Gastrocnemius medialis (tissue), 4 donors: ENCODE results near the gene PKMYT1. TPM values are rescaled to one million over a fixed set of nuclear protein-coding genes. Genes with fewer than 3 reads are reported as not detected.
"Not testable (repeated sequence)": the region's sequence is repeated elsewhere in the genome, so short reads cannot be mapped to it uniquely, and the experiment has no call there.

Experiments used
- ATAC-seq, 2 donors: fragments of 150-250 bp; one replicate each; pipeline ENCODE4 v1.9.1; 2016
- DNase-seq, 2 donors: peaks; one replicate each; pipeline ENCODE4 v3.0.0-alpha.2; 2019
- H3K27ac ChIP-seq, 4 donors: fragments of 200-600 bp; sonication (generic); 1 replicate in 1 of 4; 2 replicates in 3 of 4; pipeline ENCODE4 v1.5.1; 2016 to 2018; ENCODE audit warnings: mild to moderate bottlenecking in 2 of 4, moderate library complexity in 1 of 4
- H3K27me3 ChIP-seq, 3 donors: fragments of 200-600 bp; sonication (generic) in 2 of 3; 1 replicate in 1 of 3; 2 replicates in 2 of 3; pipeline versions ENCODE4 v1.5.1 to v1.6.0; 2016 to 2019; ENCODE audit warnings: mild to moderate bottlenecking in 1 of 3, moderate library complexity in 1 of 3
- H3K36me3 ChIP-seq, 2 donors: fragments of 200-600 bp; sonication (generic) in 1 of 2; one replicate each; pipeline ENCODE4 v1.5.1; 2017 to 2018
- H3K4me1 ChIP-seq, 2 donors: fragments of 200-600 bp; sonication (generic) in 1 of 2; one replicate each; pipeline ENCODE4 v1.5.1; 2016 to 2017; ENCODE audit warnings: mild to moderate bottlenecking in 2 of 2
- H3K4me3 ChIP-seq, 4 donors: fragments of 200-600 bp; sonication (generic) in 3 of 4; 1 replicate in 1 of 4; 2 replicates in 3 of 4; pipeline ENCODE4 v1.5.1; 2016 to 2019; ENCODE audit warnings: mild to moderate bottlenecking in 2 of 4
- H3K9me3 ChIP-seq, 3 donors: fragments of 200-600 bp; sonication (generic) in 2 of 3; 1 replicate in 1 of 3; 2 replicates in 2 of 3; pipeline ENCODE4 v1.5.1; 2016 to 2019
- CTCF ChIP-seq, 5 experiments: fragments of 450-650 bp in 3 of 5; fragments of 200-600 bp in 2 of 5; sonication (generic) in 2 of 5; IDR thresholded peaks in 4 of 5; conservative IDR thresholded peaks in 1 of 5; 1 replicate in 4 of 5; 2 replicates in 1 of 5; pipeline ENCODE4 v1.5.1; 2016 to 2019; ENCODE audit warnings: antibody characterized with exemption in 5 of 5, mild to moderate bottlenecking in 3 of 5, moderate library complexity in 3 of 5
- POLR2A ChIP-seq, 2 donors: fragments of 450-650 bp; IDR thresholded peaks; one replicate each; pipeline ENCODE4 v1.6.1; 2017; ENCODE audit warnings: antibody characterized with exemption in 2 of 2, mild to moderate bottlenecking in 2 of 2, moderate library complexity in 2 of 2
- in situ Hi-C, 4 donors: fragments of 200-750 bp; cut with MboI; loops; one replicate each; pipeline versions ENCODE4 v1.15.0 to v1.8.0; 2017; ENCODE audit warnings: low sequenced_read_pairs in 4 of 4
- intact Hi-C: fragments of 100-400 bp; cut with DNase I; formaldehyde crosslinking; loops from one replicate; pipeline ENCODE4 v1.15.1; 2023; ENCODE audit warnings: low total_unique reads
- total RNA-seq, 4 donors: library from RNA; depleted of rRNA; stranded (reverse); fragments of >200 nt; gene quantifications; one replicate each; pipeline versions ENCODE4 v1.1.0 to v1.2.3, GENCODE V29; 2016

The PKMYT1 gene
- total RNA-seq, 4 donors from 2014 or later = 1.4 to 2.4 TPM; not detected in 2

DNA sequence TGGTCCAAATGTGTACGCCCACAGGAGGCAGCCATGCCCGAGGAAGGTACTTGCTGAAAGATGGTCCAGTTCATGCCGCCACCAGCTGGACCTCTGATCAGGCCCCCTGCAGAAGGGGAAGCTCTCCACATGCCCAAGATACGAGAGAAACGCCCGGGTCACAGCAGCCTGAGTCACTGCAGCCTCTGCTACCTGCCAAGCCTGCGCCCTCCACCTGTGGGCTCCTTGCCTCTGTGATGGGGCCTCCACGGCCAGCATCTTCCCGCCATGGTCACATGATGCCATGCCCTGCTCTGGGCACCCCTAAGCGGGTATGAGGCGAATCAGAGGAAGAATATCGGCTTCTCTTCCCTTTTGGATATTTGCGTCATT, 29.9 kb downstream of the PKMYT1 start:
- peaks cover 6 to 9% (median 7%) of the 10 kb centered on the region in 3 donors for H3K27me3 ChIP-seq
- TF ChIP-seq CTCF (IDR thresholded peaks at IDR 0.05 in 4 of 5, conservative IDR thresholded peaks at IDR 0.05 in 1 of 5) (no peak), POLR2A (IDR thresholded peaks at IDR 0.05) (no peak)
- H3K4me1 ChIP-seq = peaks cover 0 to 15% of the 10 kb centered on the region in 2 donors
- peaks cover 0 to 6% of the 10 kb centered on the region in 2 donors for H3K36me3 ChIP-seq
- DNase-seq (no peak), ATAC-seq (no peak)
- H3K9me3 ChIP-seq = no peaks in the 10 kb centered on the region
- H3K4me3 ChIP-seq = no peak overlapping the region
- H3K27ac ChIP-seq = no peak overlapping the region
- intact Hi-C loops (no loop called here), in situ Hi-C loops (no loop called here)

- TF ChIP-seq POLR2A (IDR thresholded peaks at IDR 0.05) (no peak), CTCF (IDR thresholded peaks at IDR 0.05 in 4 of 5, conservative IDR thresholded peaks at IDR 0.05 in 1 of 5) (no peak)
- DNase-seq (no peak), ATAC-seq (no peak)
- H3K27ac ChIP-seq = peak overlapping the region in 1 of 4 donors; percentile 65
- peaks cover 0 to 6% of the 10 kb centered on the region in 2 donors for H3K36me3 ChIP-seq
- intact Hi-C loops (no loop called here), in situ Hi-C loops (no loop called here)
- H3K9me3 ChIP-seq = no peaks in the 10 kb centered on the region
- H3K27me3 ChIP-seq = peaks cover under 1 to 5% (median 2%) of the 10 kb centered on the region in 3 donors
- peaks cover 0 to 15% of the 10 kb centered on the region in 2 donors for H3K4me1 ChIP-seq
- H3K4me3 ChIP-seq = no peak overlapping the region
These were observed 30.4 kb downstream of the PKMYT1 start for GRCh38 chr16:2949705-2950352.

- in situ Hi-C loops = no loop called here
- ATAC-seq = peak in 1 of 2 donors; percentile 83
These were observed 31.2 kb downstream of the PKMYT1 start for GRCh38 chr16:2948807-2949704.

GRCh38 chr16:2946649-2947048, 33.6 kb downstream of the PKMYT1 start:
- no peaks in the 10 kb centered on the region for H3K27me3 ChIP-seq
- H3K9me3 ChIP-seq = no peaks in the 10 kb centered on the region
- ATAC-seq (no peak), DNase-seq (no peak)
- no peak overlapping the region for H3K27ac ChIP-seq
- in situ Hi-C loops = no loop called here
- H3K36me3 ChIP-seq = peaks cover 0 to 24% of the 10 kb centered on the region in 2 donors
- intact Hi-C loops = no loop called here
- no peak for TF ChIP-seq CTCF (IDR thresholded peaks at IDR 0.05 in 4 of 5, conservative IDR thresholded peaks at IDR 0.05 in 1 of 5)
- TF ChIP-seq POLR2A (IDR thresholded peaks at IDR 0.05) = no peak
- H3K4me1 ChIP-seq = peaks cover 0 to 15% of the 10 kb centered on the region in 2 donors
- no peak overlapping the region for H3K4me3 ChIP-seq

More at GRCh38 chr16:2948807-2949704, 31.2 kb downstream of the PKMYT1 start:
- intact Hi-C loops = no loop called here
- Histone ChIP-seq H3K4me3 (no peak overlapping the region), H3K9me3 (no peaks in the 10 kb centered on the region), H3K36me3 (peaks cover 0 to 6% of the 10 kb centered on the region in 2 donors), H3K27me3 (peaks cover 0 to 2% (median 0%) of the 10 kb centered on the region in 3 donors), H3K27ac (peak overlapping the region in 1 of 4 donors; percentile 65), H3K4me1 (peaks cover 0 to 15% of the 10 kb centered on the region in 2 donors)
- no peak for TF ChIP-seq POLR2A (IDR thresholded peaks at IDR 0.05)
- DNase-seq = peak in 1 of 2 donors; percentile 68

GRCh38 chr16:2943716-2944115, 36.5 kb downstream of the PKMYT1 start:
- H3K9me3 ChIP-seq, DNase-seq, H3K27me3 ChIP-seq, H3K4me3 ChIP-seq, intact Hi-C loops, H3K27ac ChIP-seq, in situ Hi-C loops, ATAC-seq, H3K4me1 ChIP-seq: not testable (repeated sequence)
- H3K36me3 ChIP-seq = peaks cover 0 to 52% of the 10 kb centered on the region in 2 donors
